OCI-LY3 (cell line): ENCODE measurements around the gene CACNA1C.

Experiments
- EZH2phosphoT487 ChIP-seq: fragments of 200-600 bp; shearing (Covaris generic); IDR thresholded peaks from 2 replicates; pipeline ENCODE4 v1.6.1; 2018; ENCODE audit warnings: antibody characterized with exemption, mixed run types, low read depth
- TF ChIP-seq, protein P1 (sequence below): fragments of 200-600, 300-600 bp; sonication (generic); IDR thresholded peaks from 2 replicates; pipeline ENCODE4 v1.5.1; 2014; ENCODE audit warnings: antibody characterized with exemption, low read length, low read depth

- TF ChIP-seq, protein P1, sequence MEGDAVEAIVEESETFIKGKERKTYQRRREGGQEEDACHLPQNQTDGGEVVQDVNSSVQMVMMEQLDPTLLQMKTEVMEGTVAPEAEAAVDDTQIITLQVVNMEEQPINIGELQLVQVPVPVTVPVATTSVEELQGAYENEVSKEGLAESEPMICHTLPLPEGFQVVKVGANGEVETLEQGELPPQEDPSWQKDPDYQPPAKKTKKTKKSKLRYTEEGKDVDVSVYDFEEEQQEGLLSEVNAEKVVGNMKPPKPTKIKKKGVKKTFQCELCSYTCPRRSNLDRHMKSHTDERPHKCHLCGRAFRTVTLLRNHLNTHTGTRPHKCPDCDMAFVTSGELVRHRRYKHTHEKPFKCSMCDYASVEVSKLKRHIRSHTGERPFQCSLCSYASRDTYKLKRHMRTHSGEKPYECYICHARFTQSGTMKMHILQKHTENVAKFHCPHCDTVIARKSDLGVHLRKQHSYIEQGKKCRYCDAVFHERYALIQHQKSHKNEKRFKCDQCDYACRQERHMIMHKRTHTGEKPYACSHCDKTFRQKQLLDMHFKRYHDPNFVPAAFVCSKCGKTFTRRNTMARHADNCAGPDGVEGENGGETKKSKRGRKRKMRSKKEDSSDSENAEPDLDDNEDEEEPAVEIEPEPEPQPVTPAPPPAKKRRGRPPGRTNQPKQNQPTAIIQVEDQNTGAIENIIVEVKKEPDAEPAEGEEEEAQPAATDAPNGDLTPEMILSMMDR: no peak
- no peak for TF ChIP-seq EZH2phosphoT487
These were observed 239.2 kb downstream of the CACNA1C start for GRCh38 chr12:2291947-2292346.
